ENCODE results near the gene SLC6A8. TPM values are rescaled to one million over a fixed set of nuclear protein-coding genes. Genes with fewer than 3 reads are reported as not detected.
A peak's percentile ranks its signal among the peaks of the same experiment; 100 is the strongest.

The SLC6A8 gene
- total RNA-seq, 4 donors from 2014 or later = 19.5 to 36.2 (median 25.4) TPM

DNA sequence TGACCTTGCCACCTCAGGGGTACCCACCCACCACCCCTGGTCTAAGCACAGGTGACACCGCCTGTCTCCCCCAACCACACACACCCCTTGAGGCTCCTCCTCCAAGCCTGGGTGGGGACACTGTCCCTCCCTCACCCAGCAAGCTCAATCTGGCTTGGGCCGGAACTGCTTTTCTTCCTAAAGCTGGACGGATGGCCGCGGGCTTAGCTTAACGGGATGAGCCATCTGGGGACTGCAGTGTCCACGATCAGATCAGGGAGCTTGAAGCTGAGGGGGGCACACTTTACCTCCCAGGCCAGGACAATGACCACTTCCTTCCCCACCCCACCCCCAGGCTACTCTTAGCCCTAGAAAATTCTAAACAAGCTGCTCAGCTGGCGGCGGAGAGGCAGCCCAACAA lies 1.0 kb upstream of the SLC6A8 start:
- Histone ChIP-seq H3K9me3 (no peaks in the 10 kb centered on the region), H3K27ac (peak overlapping the region; percentile 9 to 71 (median 61)), H3K4me1 (peaks cover 0 to 42% (median 8%) of the 10 kb centered on the region in 3 donors), H3K4me3 (peak overlapping the region in 1 of 4 donors; percentile 64), H3K27me3 (no peaks in the 10 kb centered on the region), H3K36me3 (no peaks in the 10 kb centered on the region)
- DNase-seq = no peak
- intact Hi-C loops (cut with DNase I) = no loop called here
- no CpG with 5 or more reads among the region's 9 CpGs for WGBS, 2 donors
- TF ChIP-seq, protein P1, sequence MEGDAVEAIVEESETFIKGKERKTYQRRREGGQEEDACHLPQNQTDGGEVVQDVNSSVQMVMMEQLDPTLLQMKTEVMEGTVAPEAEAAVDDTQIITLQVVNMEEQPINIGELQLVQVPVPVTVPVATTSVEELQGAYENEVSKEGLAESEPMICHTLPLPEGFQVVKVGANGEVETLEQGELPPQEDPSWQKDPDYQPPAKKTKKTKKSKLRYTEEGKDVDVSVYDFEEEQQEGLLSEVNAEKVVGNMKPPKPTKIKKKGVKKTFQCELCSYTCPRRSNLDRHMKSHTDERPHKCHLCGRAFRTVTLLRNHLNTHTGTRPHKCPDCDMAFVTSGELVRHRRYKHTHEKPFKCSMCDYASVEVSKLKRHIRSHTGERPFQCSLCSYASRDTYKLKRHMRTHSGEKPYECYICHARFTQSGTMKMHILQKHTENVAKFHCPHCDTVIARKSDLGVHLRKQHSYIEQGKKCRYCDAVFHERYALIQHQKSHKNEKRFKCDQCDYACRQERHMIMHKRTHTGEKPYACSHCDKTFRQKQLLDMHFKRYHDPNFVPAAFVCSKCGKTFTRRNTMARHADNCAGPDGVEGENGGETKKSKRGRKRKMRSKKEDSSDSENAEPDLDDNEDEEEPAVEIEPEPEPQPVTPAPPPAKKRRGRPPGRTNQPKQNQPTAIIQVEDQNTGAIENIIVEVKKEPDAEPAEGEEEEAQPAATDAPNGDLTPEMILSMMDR (IDR thresholded peaks at IDR 0.05) = no peak
- TF ChIP-seq POLR2A (IDR thresholded peaks at IDR 0.05) = no peak

DNA sequence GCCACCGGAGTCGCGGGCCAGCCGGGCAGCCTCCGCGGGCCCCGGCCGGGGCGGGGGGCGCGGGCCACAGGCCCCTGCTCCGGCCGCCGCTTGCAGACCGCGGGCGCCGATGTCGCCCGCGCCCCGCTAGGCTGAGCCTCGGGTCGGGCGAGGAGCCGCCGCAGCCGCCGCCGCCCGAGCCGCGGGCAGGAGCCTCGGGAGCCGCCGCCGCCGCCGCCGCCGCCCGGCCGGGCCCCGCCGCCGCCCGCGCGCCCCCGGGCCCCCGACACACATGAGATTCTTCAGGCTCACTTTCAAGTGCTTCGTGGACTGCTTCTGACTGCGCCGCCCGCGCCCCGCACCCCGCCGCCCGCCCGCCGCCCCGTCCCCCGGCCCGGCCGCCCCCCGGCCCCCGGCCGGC lies 345 bp downstream of the SLC6A8 start:
- intact Hi-C loops (cut with DNase I) = no loop called here
- H3K9me3 ChIP-seq = no peaks in the 10 kb centered on the region
- H3K36me3 ChIP-seq = no peaks in the 10 kb centered on the region
- H3K4me3 ChIP-seq = peak overlapping the region in 2 of 4 donors; percentile 57 to 66
- TF ChIP-seq, protein P1 (IDR thresholded peaks at IDR 0.05) = no peak
- no peak for TF ChIP-seq POLR2A (IDR thresholded peaks at IDR 0.05)
- no CpG with 5 or more reads among the region's 69 CpGs for WGBS, 2 donors
- H3K27ac ChIP-seq = peak overlapping the region in 3 of 4 donors; percentile 56 to 82 (median 66)
- peaks cover 2 to 52% (median 8%) of the 10 kb centered on the region in 3 donors for H3K4me1 ChIP-seq
- no peaks in the 10 kb centered on the region for H3K27me3 ChIP-seq
- DNase-seq = no peak

DNA sequence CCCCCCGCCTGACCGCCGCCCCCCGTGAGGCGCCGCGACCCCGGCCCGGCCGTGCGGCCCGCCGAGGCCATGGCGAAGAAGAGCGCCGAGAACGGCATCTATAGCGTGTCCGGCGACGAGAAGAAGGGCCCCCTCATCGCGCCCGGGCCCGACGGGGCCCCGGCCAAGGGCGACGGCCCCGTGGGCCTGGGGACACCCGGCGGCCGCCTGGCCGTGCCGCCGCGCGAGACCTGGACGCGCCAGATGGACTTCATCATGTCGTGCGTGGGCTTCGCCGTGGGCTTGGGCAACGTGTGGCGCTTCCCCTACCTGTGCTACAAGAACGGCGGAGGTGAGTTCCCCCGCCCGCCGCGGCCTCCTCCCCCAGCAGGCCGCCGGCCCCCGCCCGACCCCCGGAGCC lies 780 bp downstream of the SLC6A8 start:
- H3K4me1 ChIP-seq = peaks cover 5 to 56% (median 8%) of the 10 kb centered on the region in 3 donors
- H3K27me3 ChIP-seq = no peaks in the 10 kb centered on the region
- peak overlapping the region in 3 of 4 donors; percentile 75 to 82 (median 79) for H3K27ac ChIP-seq
- no peak for DNase-seq
- peak overlapping the region; percentile 37 to 66 (median 50) for H3K4me3 ChIP-seq
- WGBS, 2 donors = no CpG with 5 or more reads among the region's 57 CpGs
- H3K36me3 ChIP-seq = no peaks in the 10 kb centered on the region
- no peaks in the 10 kb centered on the region for H3K9me3 ChIP-seq
- intact Hi-C loops (cut with DNase I) = no loop called here
- TF ChIP-seq, protein P1 (IDR thresholded peaks at IDR 0.05) = no peak
- TF ChIP-seq POLR2A (IDR thresholded peaks at IDR 0.05) = no peak

DNA sequence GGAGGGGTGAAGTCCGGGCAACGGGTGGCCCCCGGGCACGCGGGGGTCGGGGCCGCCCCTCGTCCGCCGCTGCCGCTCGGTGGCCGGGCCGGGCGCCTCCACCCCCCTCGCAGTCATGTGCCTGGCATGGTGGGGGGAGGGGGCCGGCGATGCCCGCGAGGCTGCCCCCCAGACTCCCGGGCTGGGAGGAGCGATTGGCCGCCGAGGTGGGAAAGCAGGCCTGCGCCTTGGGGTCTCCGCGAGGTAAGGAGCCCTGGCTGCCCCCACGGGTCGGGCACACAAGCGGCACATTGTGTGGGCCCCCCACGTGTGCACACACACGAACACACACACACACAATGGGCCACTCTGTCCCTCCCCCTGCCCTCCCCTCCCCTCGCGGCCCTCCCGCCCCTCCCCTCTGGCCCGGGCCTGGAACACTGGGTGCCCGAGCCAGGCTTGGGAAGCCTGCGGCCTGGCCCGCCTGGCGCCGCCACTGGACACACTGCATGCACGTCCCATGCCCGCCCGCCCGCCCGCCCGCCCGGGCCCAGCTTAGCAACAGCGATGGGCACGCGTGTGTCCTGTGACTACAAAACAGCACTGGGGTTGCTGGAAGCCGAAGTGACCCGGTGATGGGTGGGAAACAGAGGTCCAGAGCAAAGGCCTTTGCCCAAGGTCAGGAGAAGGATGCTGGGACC lies 1.3 kb downstream of the SLC6A8 start:
- no peak for DNase-seq
- intact Hi-C loops (cut with DNase I) = no loop called here
- Histone ChIP-seq H3K36me3 (no peaks in the 10 kb centered on the region), H3K27ac (peak overlapping the region; percentile 53 to 82 (median 77)), H3K27me3 (no peaks in the 10 kb centered on the region), H3K9me3 (no peaks in the 10 kb centered on the region), H3K4me3 (peak overlapping the region; percentile 37 to 66 (median 50)), H3K4me1 (peaks cover 5 to 62% (median 8%) of the 10 kb centered on the region in 3 donors)
- WGBS, 2 donors = 90% methylated on average over 2 of the region's 53 CpGs; no CpG with 5 or more reads in 1 of the 2 donors
- no peak for TF ChIP-seq POLR2A (IDR thresholded peaks at IDR 0.05)
- TF ChIP-seq, protein P1 (IDR thresholded peaks at IDR 0.05) = no peak

DNA sequence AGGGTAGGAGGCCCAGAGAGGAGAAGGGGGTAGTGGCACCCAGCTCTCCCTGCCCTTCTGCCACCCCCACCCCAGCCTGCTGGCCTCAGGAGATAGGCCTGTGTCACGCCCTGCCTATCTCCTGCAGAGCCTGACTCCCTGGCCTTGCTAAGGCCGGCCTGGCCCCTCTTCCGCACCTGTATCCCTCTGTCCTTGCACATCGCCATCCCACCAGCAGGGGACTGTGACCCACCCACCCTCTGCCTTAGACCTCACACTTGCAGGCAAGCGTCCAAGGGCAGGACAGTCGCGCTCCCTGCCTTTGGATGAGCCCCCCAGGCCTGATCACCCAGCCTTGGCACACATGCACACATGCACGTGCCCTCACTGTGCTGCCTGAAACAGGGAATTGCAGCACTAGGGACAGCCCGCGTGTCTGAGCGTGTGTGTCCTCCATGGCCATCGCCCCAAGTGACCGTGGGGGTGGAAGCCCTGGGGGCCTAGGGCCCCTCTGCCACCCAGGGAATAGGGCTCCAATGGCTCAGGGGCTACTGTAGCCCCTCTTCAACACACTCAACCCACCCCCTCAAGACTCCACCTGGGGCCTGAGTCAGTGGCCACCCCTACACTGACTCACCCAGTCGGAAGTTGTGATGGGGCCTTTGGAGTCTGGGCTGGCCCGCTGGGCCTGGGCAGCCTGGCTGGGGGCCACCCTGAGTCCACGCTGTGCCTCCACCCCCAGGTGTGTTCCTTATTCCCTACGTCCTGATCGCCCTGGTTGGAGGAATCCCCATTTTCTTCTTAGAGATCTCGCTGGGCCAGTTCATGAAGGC lies 2.1 kb downstream of the SLC6A8 start:
- peak overlapping the region; percentile 37 to 66 (median 50) for H3K4me3 ChIP-seq
- no peak for DNase-seq
- intact Hi-C loops (cut with DNase I) = no loop called here

More for the DNA sequence above, 2.1 kb downstream of the SLC6A8 start:
- Histone ChIP-seq H3K9me3 (no peaks in the 10 kb centered on the region), H3K36me3 (no peaks in the 10 kb centered on the region), H3K4me1 (peaks cover 5 to 70% (median 11%) of the 10 kb centered on the region in 3 donors), H3K27ac (peak overlapping the region; percentile 14 to 79 (median 64)), H3K27me3 (no peaks in the 10 kb centered on the region)
- 69% methylated on average over 12 of the region's 19 CpGs; no CpG with 5 or more reads in 1 of the 2 donors for WGBS, 2 donors
- TF ChIP-seq, protein P1 (IDR thresholded peaks at IDR 0.05) = no peak
- TF ChIP-seq POLR2A (IDR thresholded peaks at IDR 0.05) = no peak
